ENCODE results near the gene MYADML2.
"Not testable (repeated sequence)": the region's sequence is repeated elsewhere in the genome, so short reads cannot be mapped to it uniquely, and the experiment has no call there.

MYADML2 gene

GRCh38 chr17:81955756-81956544, 8.9 kb upstream of the MYADML2 start:
- no peak overlapping the region for H3K4me3 ChIP-seq (ENCODE audit: low read length)
- no peak for DNase-seq (ENCODE audit: low read depth)
- TF ChIP-seq CTCF (conservative IDR thresholded peaks at IDR 0.05; ENCODE audit: low read depth, low read length) = no peak

- no peak overlapping the region for H3K4me3 ChIP-seq (ENCODE audit: low read length)
- DNase-seq (ENCODE audit: low read depth) = no peak
- TF ChIP-seq CTCF (conservative IDR thresholded peaks at IDR 0.05; ENCODE audit: low read depth, low read length) = no peak
Observed at GRCh38 chr17:81955058-81955681, 8.1 kb upstream of the MYADML2 start.

- H3K4me3 ChIP-seq (ENCODE audit: low read length) = no peak overlapping the region
- TF ChIP-seq CTCF (conservative IDR thresholded peaks at IDR 0.05; ENCODE audit: low read depth, low read length) = no peak
- DNase-seq (ENCODE audit: low read depth) = no peak
Observed at GRCh38 chr17:81954131-81955057, 7.4 kb upstream of the MYADML2 start.

- not testable (repeated sequence) for DNase-seq (ENCODE audit: low read depth); H3K4me3 ChIP-seq (ENCODE audit: low read length)
Observed at GRCh38 chr17:81953443-81953842, 6.4 kb upstream of the MYADML2 start.

GRCh38 chr17:81952792-81953228, 5.8 kb upstream of the MYADML2 start:
- no peak for TF ChIP-seq CTCF (conservative IDR thresholded peaks at IDR 0.05; ENCODE audit: low read depth, low read length)
- DNase-seq (ENCODE audit: low read depth) = no peak
- no peak overlapping the region for H3K4me3 ChIP-seq (ENCODE audit: low read length)

- H3K4me3 ChIP-seq (ENCODE audit: low read length) = no peak overlapping the region
- no peak for TF ChIP-seq CTCF (conservative IDR thresholded peaks at IDR 0.05; ENCODE audit: low read depth, low read length)
- no peak for DNase-seq (ENCODE audit: low read depth)
Observed at GRCh38 chr17:81951785-81952684, 5.0 kb upstream of the MYADML2 start.
